Measurements from ENCODE around the gene HRAS. TPM values are rescaled to one million over a fixed set of nuclear protein-coding genes. Genes with fewer than 3 reads are reported as not detected.

Gene HRAS
- total RNA-seq, 1 experiment from 2014 or later: 69.0 TPM

- H3K4me3 Mint-ChIP-seq (ENCODE audit: unreplicated experiment): peak overlapping the region; percentile 78
- H3K9me3 Mint-ChIP-seq (ENCODE audit: unreplicated experiment): no peaks in the 10 kb centered on the region
- peaks cover 34% of the 10 kb centered on the region for H3K36me3 Mint-ChIP-seq (ENCODE audit: insufficient read depth, unreplicated experiment)
- H3K27me3 Mint-ChIP-seq (ENCODE audit: insufficient read depth, unreplicated experiment): no peaks in the 10 kb centered on the region
- CTCF ChIA-PET: no interaction called here
- H3K27ac Mint-ChIP-seq (ENCODE audit: unreplicated experiment): peak overlapping the region; percentile 63
- POLR2A ChIA-PET: interaction anchor here (1.2 kb wide), 2 partner anchors 9 kb away, joined by 3 to 4 read pairs; no protein-coding TSS in a partner anchor
- Histone ChIP-seq H3K4me3 (ENCODE audit: low read depth, low read length) (peak overlapping the region; percentile 100), H3K9me3 (no peaks in the 10 kb centered on the region), H3K4me1 (peaks cover 31% of the 10 kb centered on the region), H3K27me3 (replicated peaks; ENCODE audit: control insufficient read depth, insufficient read depth, low read length) (no peaks in the 10 kb centered on the region), H3K36me3 (ENCODE audit: control insufficient read depth, insufficient read depth, low read length) (peaks cover 1% of the 10 kb centered on the region; the same call in 1 of the 2 replicates)
- DNase-seq: no peak
- intact Hi-C loops (cut with micrococcal nuclease; ENCODE audit: unreplicated experiment): loop anchor here (2.0 to 5.0 kb wide), 2 partner anchors 17 to 35 kb away; partner anchors contain the start of genes LMNTD2 and RASSF7
- BruUV-seq (replicated peaks): TSS peak; percentile 58
- TF ChIP-seq CTCF (IDR thresholded peaks at IDR 0.05; ENCODE audit: insufficient read depth in 1 of 2, low read depth in 1 of 2, low read length in 1 of 2, severe bottlenecking in 1 of 2, unreplicated experiment in 1 of 2): no peak
- H3K4me1 Mint-ChIP-seq (ENCODE audit: low read depth, unreplicated experiment): peaks cover 16% of the 10 kb centered on the region
Observed at GRCh38 chr11:577611-577894, 42.2 kb upstream of the HRAS start.

GRCh38 chr11:576811-577610 lies 41.6 kb upstream of the HRAS start:
- H3K4me1 ChIP-seq: peaks cover 31% of the 10 kb centered on the region
- ChIA-PET POLR2A (interaction anchor here (0.6 to 2.0 kb wide), 5 partner anchors 8 to 230 kb away, joined by 3 to 17 read pairs (median 5); no protein-coding TSS in a partner anchor), CTCF (no interaction called here)
- H3K36me3 ChIP-seq (ENCODE audit: control insufficient read depth, insufficient read depth, low read length): no peaks in the 10 kb centered on the region
- peak overlapping the region; percentile 100 for H3K4me3 ChIP-seq (ENCODE audit: low read depth, low read length)
- TF ChIP-seq CTCF (IDR thresholded peaks at IDR 0.05; ENCODE audit: insufficient read depth in 1 of 2, low read depth in 1 of 2, low read length in 1 of 2, severe bottlenecking in 1 of 2, unreplicated experiment in 1 of 2): no peak
- BruUV-seq (replicated peaks): no TSS peak
- intact Hi-C loops (cut with micrococcal nuclease; ENCODE audit: unreplicated experiment): loop anchor here (2.0 to 5.0 kb wide), 2 partner anchors 16 to 35 kb away; partner anchors contain the start of genes LMNTD2 and RASSF7
- no peaks in the 10 kb centered on the region for H3K9me3 ChIP-seq
- H3K9me3 Mint-ChIP-seq (ENCODE audit: unreplicated experiment): no peaks in the 10 kb centered on the region
- H3K36me3 Mint-ChIP-seq (ENCODE audit: insufficient read depth, unreplicated experiment): peaks cover 28% of the 10 kb centered on the region
- DNase-seq: no peak
- H3K4me1 Mint-ChIP-seq (ENCODE audit: low read depth, unreplicated experiment): peaks cover 16% of the 10 kb centered on the region
- H3K4me3 Mint-ChIP-seq (ENCODE audit: unreplicated experiment): peak overlapping the region; percentile 78
- H3K27me3 ChIP-seq (replicated peaks; ENCODE audit: control insufficient read depth, insufficient read depth, low read length): no peaks in the 10 kb centered on the region
- H3K27ac Mint-ChIP-seq (ENCODE audit: unreplicated experiment): peak overlapping the region; percentile 63
- H3K27me3 Mint-ChIP-seq (ENCODE audit: insufficient read depth, unreplicated experiment): no peaks in the 10 kb centered on the region

- H3K4me3 Mint-ChIP-seq (ENCODE audit: unreplicated experiment): peak within 1 kb of the TSS; percentile 78
- intact Hi-C loops (cut with micrococcal nuclease; ENCODE audit: unreplicated experiment): loop anchor here (2.0 to 5.0 kb wide), 2 partner anchors 15 to 36 kb away; partner anchors contain the start of genes LMNTD2 and RASSF7
- no peaks in the 10 kb centered on the region for H3K27me3 Mint-ChIP-seq (ENCODE audit: insufficient read depth, unreplicated experiment)
- H3K4me1 Mint-ChIP-seq (ENCODE audit: low read depth, unreplicated experiment): peaks cover 22% of the 10 kb centered on the region
- CTCF ChIA-PET: interaction anchor here (0.6 to 1.1 kb wide), 8 partner anchors 10 to 120 kb away, joined by 3 to 6 read pairs (median 3); partner anchors contain the start of gene TMEM80
- no peak for TF ChIP-seq CTCF (IDR thresholded peaks at IDR 0.05; ENCODE audit: insufficient read depth in 1 of 2, low read depth in 1 of 2, low read length in 1 of 2, severe bottlenecking in 1 of 2, unreplicated experiment in 1 of 2)
- H3K4me3 ChIP-seq (ENCODE audit: low read depth, low read length): peak within 1 kb of the TSS; percentile 100
- peaks cover 20% of the 10 kb centered on the region for H3K36me3 Mint-ChIP-seq (ENCODE audit: insufficient read depth, unreplicated experiment)
- peak; percentile 95 to 97 for DNase-seq
- no peaks in the 10 kb centered on the region for H3K9me3 Mint-ChIP-seq (ENCODE audit: unreplicated experiment)
- H3K4me1 ChIP-seq: peaks cover 36% of the 10 kb centered on the region
- no peaks in the 10 kb centered on the region for H3K27me3 ChIP-seq (replicated peaks; ENCODE audit: control insufficient read depth, insufficient read depth, low read length)
- H3K9me3 ChIP-seq: no peaks in the 10 kb centered on the region
- H3K27ac Mint-ChIP-seq (ENCODE audit: unreplicated experiment): peak within 1 kb of the TSS; percentile 97
- no TSS peak for BruUV-seq (replicated peaks)
- POLR2A ChIA-PET: interaction anchor here (0.5 to 2.0 kb wide), 18 partner anchors 11 to 369 kb away, joined by 3 to 17 read pairs (median 5); partner anchors contain the start of genes BET1L, CEND1, DEAF1 and LMNTD2
- no peaks in the 10 kb centered on the region for H3K36me3 ChIP-seq (ENCODE audit: control insufficient read depth, insufficient read depth, low read length)
Observed at GRCh38 chr11:575996-576768, 40.8 kb upstream of the HRAS start, which contains the start of gene PHRF1. PHRF1 (plus strand) TSS chr11:576470; CDS start chr11:581513, 5,043 bp downstream.
